ENCODE measurements around the gene JAG1.

Gene JAG1

GRCh38 chr20:10699489-10699888 lies 25.7 kb upstream of the JAG1 start:
- no peak for DNase-seq (ENCODE audit: low read depth)

DNA sequence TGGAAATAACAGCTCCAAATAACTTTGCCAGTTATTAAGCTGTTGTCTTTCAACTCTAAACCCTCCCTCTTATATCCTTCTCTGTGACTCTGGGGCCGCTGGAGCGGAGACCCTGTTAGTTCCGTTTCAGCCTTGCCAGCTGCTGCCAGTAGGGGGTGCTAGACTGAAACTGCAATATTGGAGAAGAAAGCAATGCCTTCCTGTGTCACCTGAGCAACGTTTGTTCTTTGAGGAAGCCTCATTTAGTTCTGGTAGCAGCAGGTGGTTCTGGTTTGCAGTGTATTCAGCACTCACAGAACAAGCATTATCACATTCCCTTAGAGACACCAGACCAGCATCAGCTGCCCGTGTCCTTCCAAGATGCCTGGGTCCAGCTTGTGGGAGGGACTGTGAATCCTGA lies 22.9 kb upstream of the JAG1 start:
- no peak for DNase-seq (ENCODE audit: low read depth)

DNA sequence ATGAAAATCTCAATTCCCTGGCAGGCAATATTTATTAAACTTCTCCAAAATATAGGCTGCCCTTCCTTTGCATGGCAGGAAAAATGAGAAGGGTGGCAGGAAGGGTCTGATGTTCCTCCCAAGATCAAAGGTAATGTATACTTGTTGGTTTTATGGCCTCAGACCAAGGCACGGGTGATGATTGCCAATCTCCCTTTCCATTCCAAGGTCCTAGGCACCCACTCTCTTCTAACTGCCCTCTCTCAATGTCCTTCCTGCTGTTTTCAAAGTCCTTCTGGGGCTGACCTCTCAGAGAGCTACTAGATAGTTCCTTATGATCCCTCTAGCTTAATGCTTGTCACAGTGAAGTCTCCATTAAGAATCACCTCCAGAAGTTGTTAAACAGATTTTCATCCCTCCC lies 15.6 kb upstream of the JAG1 start:
- DNase-seq (ENCODE audit: low read depth): no peak

DNA sequence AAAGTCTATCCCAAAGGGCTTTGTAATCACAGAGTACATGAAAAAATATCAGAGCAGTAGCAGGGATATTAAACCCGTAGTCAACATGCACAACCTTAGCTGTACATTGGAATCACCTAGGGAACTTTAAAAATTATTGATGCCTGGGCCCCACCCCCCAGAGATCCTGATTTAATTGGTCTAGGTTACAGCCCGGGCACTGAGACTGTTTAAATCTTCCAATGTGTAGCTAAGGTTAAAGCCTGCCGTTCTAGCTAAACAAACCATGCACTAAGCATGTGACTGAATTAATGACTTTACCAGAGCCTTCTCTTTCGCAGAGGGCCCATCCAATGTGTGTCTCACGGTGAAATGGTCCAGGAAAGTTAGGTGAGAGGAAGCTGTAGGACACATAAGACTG lies 14.1 kb upstream of the JAG1 start:
- no peak for DNase-seq (ENCODE audit: low read depth)

GRCh38 chr20:10686356-10687133 lies 12.7 kb upstream of the JAG1 start:
- DNase-seq (ENCODE audit: low read depth): no peak

- DNase-seq (ENCODE audit: low read depth): no peak
Observed at GRCh38 chr20:10683537-10683936, 9.7 kb upstream of the JAG1 start.

DNA sequence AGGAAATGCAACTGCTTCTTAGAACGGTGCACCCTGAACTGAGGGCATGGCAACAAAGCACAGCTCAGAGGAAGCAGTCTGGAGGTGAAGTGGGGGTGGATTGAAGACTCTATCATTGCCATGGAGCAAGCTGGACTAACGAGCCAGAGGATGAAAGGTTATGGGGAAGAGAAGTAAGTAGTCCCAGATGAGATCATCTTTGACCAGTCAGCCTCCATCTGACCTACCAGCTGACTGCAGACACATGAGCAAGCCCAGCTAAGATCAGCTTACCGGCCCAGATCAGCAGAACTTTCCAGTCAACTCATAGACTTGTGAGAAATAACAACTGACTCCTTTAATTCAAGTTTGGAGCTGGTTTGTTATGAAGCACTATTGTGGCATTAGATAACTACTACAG lies 9.1 kb upstream of the JAG1 start:
- no peak for DNase-seq (ENCODE audit: low read depth)

- DNase-seq (ENCODE audit: low read depth): no peak
Observed at GRCh38 chr20:10681494-10681893, 7.7 kb upstream of the JAG1 start.

- DNase-seq (ENCODE audit: low read depth): no peak
Observed at GRCh38 chr20:10680571-10680970, 6.8 kb upstream of the JAG1 start.

DNA sequence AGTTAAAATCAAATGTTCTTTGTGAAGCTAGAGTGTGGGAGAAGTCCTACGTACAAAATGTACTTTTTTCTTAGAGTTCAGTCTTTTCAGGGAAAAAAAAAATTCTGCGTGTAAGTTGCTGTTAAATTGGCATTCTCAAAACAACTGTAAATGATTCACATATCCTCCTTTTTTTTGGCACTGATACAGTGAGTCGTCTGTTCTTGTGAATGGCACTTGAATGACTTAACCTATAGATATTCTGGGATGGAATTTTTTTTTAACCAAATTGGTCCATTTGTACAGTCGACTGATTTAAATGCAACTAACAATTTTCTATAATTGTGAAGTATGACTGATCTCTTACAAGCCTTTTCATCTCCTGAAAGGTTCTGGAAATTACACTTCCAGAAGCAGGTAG lies 5.5 kb upstream of the JAG1 start:
- DNase-seq (ENCODE audit: low read depth): no peak

DNA sequence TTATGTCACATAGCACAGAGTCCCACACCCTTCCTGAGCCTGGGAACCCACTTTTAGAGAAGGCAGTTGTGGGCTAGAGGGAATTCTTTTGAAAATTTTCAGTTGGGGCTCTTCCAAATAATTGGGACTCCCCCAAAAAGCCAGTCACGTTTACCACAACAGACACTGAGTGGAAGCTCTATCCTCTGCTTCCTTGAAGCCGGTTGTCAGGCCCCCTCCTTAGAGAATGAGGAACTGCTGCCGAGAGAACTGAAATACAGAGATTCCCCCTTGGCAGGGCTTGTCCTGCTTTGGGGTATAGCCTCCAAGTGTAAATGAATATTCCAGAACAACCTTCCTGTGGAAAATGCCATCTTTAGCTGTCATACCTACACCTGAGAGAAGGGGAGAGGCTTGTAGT lies 2.7 kb upstream of the JAG1 start:
- DNase-seq (ENCODE audit: low read depth): no peak

DNA sequence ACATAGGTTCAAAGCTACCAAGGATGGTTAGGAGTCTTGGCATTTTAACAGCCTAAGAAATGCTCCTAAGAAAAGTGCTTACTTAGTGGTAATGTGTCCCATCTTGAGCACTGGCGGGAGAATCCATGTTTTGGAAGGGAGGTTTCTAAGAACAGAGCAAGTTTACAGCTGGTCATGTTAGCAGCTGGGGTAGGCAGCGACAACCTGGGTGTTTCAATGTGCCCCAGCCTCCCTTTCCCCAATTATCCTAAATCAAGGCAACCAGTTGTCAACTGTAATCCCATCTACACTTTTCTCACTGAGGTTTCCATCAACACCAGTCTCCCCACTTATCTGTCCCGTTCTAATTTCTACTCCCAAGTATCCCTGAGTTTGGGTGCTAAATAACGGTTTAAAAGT lies 1.6 kb upstream of the JAG1 start:
- DNase-seq (ENCODE audit: low read depth): no peak

GRCh38 chr20:10674684-10675449 lies 1.1 kb upstream of the JAG1 start:
- no peak for DNase-seq (ENCODE audit: low read depth)

DNA sequence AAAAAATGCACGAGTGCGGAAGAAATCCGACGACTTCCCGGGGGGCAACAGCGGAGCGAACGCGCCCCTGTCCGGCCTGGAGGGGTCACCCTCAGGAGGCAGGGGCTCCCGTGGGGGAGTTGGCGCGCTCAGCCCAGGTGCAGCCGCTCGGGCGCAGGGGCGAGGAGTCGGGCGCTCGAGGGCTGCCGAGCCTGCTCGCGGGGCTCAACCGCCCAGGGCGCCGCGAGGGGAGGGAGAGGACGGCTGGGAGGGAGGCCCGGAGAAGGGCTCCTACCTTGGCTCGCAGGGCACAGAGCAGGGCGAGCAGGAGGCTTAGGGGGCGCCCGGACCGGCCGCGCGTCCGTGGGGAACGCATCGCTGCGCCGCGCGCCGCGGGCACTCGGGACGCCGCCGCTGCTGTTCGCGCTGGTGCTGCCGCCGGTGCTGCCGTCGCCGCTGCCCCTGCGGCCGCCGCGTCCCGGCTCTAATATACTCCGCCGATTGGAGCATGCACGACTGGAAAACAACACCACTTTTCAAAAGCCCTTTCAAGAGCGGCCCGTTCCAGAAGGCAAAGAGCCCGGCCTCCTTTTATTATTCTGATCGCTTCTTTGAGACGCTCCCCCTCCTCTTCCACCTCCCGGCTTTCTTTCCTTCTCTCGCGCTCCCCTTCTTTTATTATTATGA lies 490 bp downstream of the JAG1 start:
- DNase-seq (ENCODE audit: low read depth): no peak

DNA sequence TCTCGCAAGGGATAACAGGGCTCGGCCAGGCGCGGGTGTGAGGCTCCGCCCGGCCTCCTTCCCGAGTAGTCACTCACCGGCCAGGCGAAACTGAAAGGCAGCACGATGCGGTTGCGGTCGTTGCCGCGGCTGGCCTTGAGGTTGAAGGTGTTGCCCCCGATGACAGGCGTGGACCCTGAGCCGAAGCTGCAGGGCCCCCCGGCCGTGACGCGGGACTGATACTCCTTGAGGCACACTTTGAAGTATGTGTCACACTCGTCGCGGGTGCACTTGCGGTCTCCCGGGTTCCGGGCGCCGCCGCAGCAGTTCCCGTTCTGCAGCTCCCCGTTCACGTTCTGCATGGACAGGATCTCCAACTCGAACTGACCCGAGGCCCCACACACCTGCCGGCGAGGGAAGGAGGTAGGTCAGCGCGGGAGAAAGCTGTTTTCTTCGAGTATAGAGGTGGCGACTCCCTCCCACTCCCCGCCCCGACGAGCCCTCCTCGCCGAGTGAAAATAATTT lies 1.1 kb downstream of the JAG1 start:
- DNase-seq (ENCODE audit: low read depth): peak; percentile 19

DNA sequence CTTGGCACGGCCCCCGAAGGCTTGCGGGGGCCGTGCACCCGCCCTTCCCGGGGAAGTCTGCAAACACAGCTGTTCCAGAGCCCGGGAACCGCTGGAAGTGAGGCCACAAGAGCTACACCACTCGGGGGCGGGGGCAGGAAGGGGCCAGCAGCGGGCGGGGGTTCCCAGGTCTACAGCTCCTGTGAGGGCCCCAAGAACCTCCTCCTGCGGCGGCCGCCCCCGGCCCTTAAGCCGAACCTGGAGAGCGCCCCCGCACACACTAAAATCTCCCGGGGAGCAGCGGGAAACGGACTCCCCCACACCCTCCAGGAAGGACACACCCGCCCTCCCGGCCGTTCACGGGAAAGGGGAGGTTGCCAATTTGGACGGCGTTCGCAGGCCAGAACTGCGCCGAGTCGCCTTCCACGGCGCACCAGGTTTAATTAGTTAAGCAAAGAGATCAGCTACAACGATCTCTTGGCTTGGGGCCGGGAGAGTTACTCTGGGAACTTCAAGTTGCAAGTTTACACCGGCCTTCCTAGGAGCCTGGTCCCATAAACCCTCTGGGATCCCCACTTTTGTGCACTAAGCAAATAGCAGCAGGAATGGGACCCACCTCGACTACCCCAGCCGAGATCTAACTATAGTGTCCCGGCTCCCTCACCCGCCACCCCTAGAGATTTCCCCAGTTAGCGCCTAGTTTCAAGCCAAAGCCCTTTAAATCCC lies 1.7 kb downstream of the JAG1 start:
- DNase-seq (ENCODE audit: low read depth): no peak

DNA sequence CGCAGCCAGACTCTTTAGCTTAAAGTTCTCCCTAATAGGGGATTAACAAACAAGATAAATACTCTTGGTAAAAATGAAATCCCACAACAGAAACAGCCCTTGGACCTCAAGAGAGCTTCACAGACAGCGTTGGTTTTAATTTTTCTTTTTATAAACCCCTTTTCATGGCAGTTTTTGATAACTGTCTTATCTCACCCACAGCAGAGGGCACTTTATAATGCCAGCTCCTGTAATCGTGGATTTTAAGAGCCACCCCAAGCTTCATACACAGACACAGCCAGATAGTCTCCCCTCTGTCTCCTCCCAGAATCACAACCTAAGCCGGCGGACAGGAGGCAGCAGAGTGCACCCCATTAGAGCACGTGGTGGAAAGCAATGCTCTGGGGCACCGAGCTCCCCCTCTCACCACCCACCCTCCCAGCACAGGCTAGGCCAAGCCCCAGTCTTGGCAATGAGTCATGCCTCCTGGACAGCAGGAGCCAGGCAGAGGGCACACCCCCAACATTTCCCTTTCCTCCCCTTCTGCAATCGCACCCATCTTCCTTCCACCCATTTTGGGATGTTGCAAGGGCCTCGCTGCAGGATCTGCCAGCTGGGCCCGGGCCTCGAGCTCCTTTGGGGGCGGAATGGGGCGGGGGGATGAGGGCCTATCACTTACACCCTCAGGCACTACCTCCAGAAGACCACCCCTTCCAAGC lies 2.4 kb downstream of the JAG1 start:
- no peak for DNase-seq (ENCODE audit: low read depth)

DNA sequence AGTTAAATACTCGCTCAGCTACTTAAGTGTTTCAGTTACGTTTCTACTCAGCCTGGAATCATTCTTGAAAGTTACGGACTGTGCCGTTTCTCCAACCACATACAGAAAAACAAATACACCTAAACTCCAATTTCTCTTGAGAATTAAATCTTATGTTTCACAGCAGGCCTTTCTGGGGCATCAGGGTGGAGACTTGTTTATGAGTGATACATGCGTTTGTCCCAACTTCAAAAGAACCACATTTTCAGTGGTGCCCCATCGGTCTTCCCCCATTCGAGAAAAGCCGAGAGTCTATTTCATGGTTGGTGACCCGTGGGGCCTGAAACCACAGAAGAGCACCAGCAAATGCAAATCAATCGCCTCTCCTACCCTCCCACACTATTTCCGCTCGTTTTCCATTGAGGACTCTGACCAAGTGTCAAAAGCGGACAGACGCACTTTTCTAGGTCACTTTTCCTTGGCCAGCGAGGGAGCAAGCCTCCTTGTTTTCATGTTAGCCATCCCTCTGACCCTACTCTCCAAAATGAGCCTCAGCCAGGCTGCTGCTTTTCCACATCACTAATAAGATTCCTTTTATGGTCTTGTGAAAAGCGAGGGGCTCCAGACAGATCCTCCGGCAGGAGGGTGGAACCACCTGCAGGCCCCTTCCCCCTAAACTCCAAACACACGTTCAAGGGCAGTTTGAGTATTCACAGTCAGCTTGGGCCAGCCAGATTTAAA lies 3.1 kb downstream of the JAG1 start:
- no peak for DNase-seq (ENCODE audit: low read depth)

DNA sequence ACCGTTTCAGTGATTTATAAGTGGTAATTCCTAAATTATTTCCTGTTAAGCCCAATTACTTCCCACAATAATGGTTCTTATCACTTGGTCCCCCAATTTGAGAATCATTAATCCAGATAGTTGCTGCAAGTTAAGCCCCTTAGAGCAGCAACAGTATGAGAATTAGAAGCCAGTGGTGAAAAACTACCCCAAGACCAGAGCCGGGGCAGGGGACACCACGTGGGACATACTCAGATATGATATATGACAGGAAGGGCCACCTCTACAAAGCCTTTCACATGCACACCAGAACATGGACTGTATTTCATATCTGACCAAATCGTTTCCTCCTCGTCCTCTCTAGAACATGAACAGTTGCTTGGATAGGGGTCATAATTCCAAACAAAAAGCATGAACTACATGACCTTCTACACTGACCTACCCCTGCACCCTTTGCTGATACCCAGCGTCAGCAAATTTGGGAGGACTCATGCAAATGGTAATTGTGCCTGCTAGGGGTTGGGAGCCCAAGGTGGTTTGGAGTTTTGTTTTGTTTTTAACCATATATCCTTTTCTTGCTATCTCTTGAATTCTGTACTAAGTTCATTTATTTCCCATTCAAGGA lies 3.9 kb downstream of the JAG1 start:
- no peak for DNase-seq (ENCODE audit: low read depth)

DNA sequence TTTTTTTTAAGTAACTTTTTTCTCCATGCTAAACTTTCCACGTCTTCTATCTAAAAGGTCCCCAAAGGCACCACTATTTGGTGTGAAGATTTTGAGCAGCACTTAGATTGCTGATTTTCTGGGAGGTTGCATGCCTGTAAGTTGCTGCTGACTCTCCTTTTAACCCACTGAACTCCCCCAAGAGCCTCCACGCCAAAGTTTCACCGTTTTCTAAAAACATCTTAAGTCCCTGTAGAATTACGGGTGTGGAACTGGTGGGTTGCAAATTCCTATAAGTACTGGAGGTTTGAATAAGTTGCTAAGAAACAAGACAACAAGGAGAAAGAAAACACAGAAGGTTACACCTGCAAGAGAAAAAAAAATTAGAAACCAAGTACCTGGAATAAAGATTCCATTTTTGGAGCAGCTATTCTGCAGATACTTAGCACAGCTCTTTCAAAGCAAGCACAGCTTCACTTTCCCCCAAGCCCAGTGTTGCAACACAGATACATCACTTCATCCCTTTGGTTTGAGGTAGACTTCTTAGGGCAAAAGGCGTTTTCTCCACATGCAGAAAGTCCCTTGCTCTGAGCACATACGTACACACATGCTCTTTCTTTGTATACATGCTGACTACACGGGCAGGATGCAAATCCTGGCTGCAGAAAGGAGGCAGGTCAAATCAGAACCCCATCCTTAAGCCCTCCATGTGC lies 5.0 kb downstream of the JAG1 start:
- DNase-seq (ENCODE audit: low read depth): no peak

Data from stimulated activated CD8-positive, alpha-beta memory T cell treated with anti-CD3 and anti-CD28 coated beads, Interleukin-12 subunit alpha, Interleukin-12 subunit beta, amount 100 ng/mL, for 4 hours (primary cell).